Measurements from ENCODE around the gene PLPP4. TPM values are rescaled to one million over a fixed set of nuclear protein-coding genes. Genes with fewer than 3 reads are reported as not detected.
"Not testable (repeated sequence)": the region's sequence is repeated elsewhere in the genome, so short reads cannot be mapped to it uniquely, and the experiment has no call there.

PLPP4 gene
- total RNA-seq, 2 donors from 2014 or later, result 0.27 to 61.3 TPM

- Histone ChIP-seq H3K27me3 (replicated peaks; ENCODE audit: insufficient read depth) (no peaks in the 10 kb centered on the region), H3K4me3 (no peak overlapping the region), H3K4me1 (replicated peaks) (no peaks in the 10 kb centered on the region), H3K36me3 (no peaks in the 10 kb centered on the region), H3K27ac (no peak overlapping the region), H3K9me3 (no peaks in the 10 kb centered on the region)
- TF ChIP-seq POLR2AphosphoS5 (IDR thresholded peaks at IDR 0.05) (no peak), POLR2A (IDR thresholded peaks at IDR 0.05) (no peak)
- TF ChIP-seq, protein P1, sequence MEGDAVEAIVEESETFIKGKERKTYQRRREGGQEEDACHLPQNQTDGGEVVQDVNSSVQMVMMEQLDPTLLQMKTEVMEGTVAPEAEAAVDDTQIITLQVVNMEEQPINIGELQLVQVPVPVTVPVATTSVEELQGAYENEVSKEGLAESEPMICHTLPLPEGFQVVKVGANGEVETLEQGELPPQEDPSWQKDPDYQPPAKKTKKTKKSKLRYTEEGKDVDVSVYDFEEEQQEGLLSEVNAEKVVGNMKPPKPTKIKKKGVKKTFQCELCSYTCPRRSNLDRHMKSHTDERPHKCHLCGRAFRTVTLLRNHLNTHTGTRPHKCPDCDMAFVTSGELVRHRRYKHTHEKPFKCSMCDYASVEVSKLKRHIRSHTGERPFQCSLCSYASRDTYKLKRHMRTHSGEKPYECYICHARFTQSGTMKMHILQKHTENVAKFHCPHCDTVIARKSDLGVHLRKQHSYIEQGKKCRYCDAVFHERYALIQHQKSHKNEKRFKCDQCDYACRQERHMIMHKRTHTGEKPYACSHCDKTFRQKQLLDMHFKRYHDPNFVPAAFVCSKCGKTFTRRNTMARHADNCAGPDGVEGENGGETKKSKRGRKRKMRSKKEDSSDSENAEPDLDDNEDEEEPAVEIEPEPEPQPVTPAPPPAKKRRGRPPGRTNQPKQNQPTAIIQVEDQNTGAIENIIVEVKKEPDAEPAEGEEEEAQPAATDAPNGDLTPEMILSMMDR (IDR thresholded peaks at IDR 0.05), result no peak
- DNase-seq (ENCODE audit: low spot score), result no peak
- intact Hi-C loops (cut with DNase I), result no loop called here
- WGBS, result 71% methylated on average over 5 of the region's 5 CpGs
These were observed 38.4 kb downstream of the PLPP4 start for GRCh38 chr10:120495226-120496009.

GRCh38 chr10:120499883-120500282 is 42.9 kb downstream of the PLPP4 start:
- H3K36me3 ChIP-seq, result no peaks in the 10 kb centered on the region
- TF ChIP-seq POLR2AphosphoS5 (IDR thresholded peaks at IDR 0.05) (no peak), POLR2A (IDR thresholded peaks at IDR 0.05) (no peak)
- TF ChIP-seq, protein P1 (IDR thresholded peaks at IDR 0.05), result no peak
- no peaks in the 10 kb centered on the region for H3K4me1 ChIP-seq (replicated peaks)
- no peak for DNase-seq (ENCODE audit: low spot score)
- 59% methylated on average over 3 of the region's 3 CpGs for WGBS
- no peak overlapping the region for H3K27ac ChIP-seq
- intact Hi-C loops (cut with DNase I), result no loop called here
- H3K9me3 ChIP-seq, result no peaks in the 10 kb centered on the region
- peaks cover 4% of the 10 kb centered on the region for H3K27me3 ChIP-seq (replicated peaks; ENCODE audit: insufficient read depth)
- no peak overlapping the region for H3K4me3 ChIP-seq

- H3K4me3 ChIP-seq, result no peak overlapping the region
- H3K27ac ChIP-seq, result no peak overlapping the region
- H3K4me1 ChIP-seq (replicated peaks), result no peaks in the 10 kb centered on the region
- WGBS, result 11% methylated on average over 3 of the region's 3 CpGs
- H3K9me3 ChIP-seq, result no peaks in the 10 kb centered on the region
- no peak for TF ChIP-seq POLR2A (IDR thresholded peaks at IDR 0.05)
- TF ChIP-seq, protein P1 (IDR thresholded peaks at IDR 0.05), result no peak
- TF ChIP-seq POLR2AphosphoS5 (IDR thresholded peaks at IDR 0.05), result no peak
- intact Hi-C loops (cut with DNase I), result no loop called here
- H3K27me3 ChIP-seq (replicated peaks; ENCODE audit: insufficient read depth), result peaks cover 7% of the 10 kb centered on the region
- no peaks in the 10 kb centered on the region for H3K36me3 ChIP-seq
- no peak for DNase-seq (ENCODE audit: low spot score)
These were observed 46.7 kb downstream of the PLPP4 start for GRCh38 chr10:120503689-120504088.

GRCh38 chr10:120504227-120504626 is 47.2 kb downstream of the PLPP4 start:
- WGBS, result 40% methylated on average over 4 of the region's 4 CpGs

GRCh38 chr10:120505056-120505455 is 48.0 kb downstream of the PLPP4 start:
- Histone ChIP-seq H3K27me3 (replicated peaks; ENCODE audit: insufficient read depth) (peaks cover 7% of the 10 kb centered on the region), H3K9me3 (no peaks in the 10 kb centered on the region), H3K27ac (no peak overlapping the region), H3K36me3 (no peaks in the 10 kb centered on the region), H3K4me1 (replicated peaks) (no peaks in the 10 kb centered on the region), H3K4me3 (no peak overlapping the region)
- no peak for TF ChIP-seq POLR2A (IDR thresholded peaks at IDR 0.05)
- no peak for TF ChIP-seq POLR2AphosphoS5 (IDR thresholded peaks at IDR 0.05)
- TF ChIP-seq, protein P1 (IDR thresholded peaks at IDR 0.05), result no peak
- no peak for DNase-seq (ENCODE audit: low spot score)
- intact Hi-C loops (cut with DNase I), result no loop called here
- WGBS, result 73% methylated on average over 3 of the region's 3 CpGs

More at GRCh38 chr10:120504227-120504626, 47.2 kb downstream of the PLPP4 start:
- H3K36me3 ChIP-seq; H3K4me3 ChIP-seq; intact Hi-C loops (cut with DNase I); H3K4me1 ChIP-seq (replicated peaks); H3K27me3 ChIP-seq (replicated peaks; ENCODE audit: insufficient read depth); H3K9me3 ChIP-seq; H3K27ac ChIP-seq: not testable (repeated sequence)
- DNase-seq (ENCODE audit: low spot score), result peak; percentile 28

All from prostate gland (tissue), 2 donors.